ENCODE results near the gene B4GALT2.

B4GALT2 gene

GRCh38 chr1:44029260-44029910 lies 50.4 kb downstream of the B4GALT2 start:
- peak overlapping the region; percentile 90 for H3K27ac Mint-ChIP-seq
- no peaks in the 10 kb centered on the region for H3K27me3 Mint-ChIP-seq
- DNase-seq: no peak
- H3K4me1 Mint-ChIP-seq: peaks cover 16% of the 10 kb centered on the region
- ATAC-seq: peak; percentile 57
- H3K9me3 Mint-ChIP-seq: no peaks in the 10 kb centered on the region
- H3K4me3 Mint-ChIP-seq: peak overlapping the region; percentile 88
- H3K36me3 Mint-ChIP-seq (ENCODE audit: low read depth): peaks cover 2% of the 10 kb centered on the region

- no peaks in the 10 kb centered on the region for H3K27me3 Mint-ChIP-seq
- H3K4me3 Mint-ChIP-seq: peak overlapping the region; percentile 88
- ATAC-seq (peak; percentile 77), DNase-seq (peak; percentile 89)
- H3K27ac Mint-ChIP-seq: peak overlapping the region; percentile 90
- peaks cover 16% of the 10 kb centered on the region for H3K4me1 Mint-ChIP-seq
- no peaks in the 10 kb centered on the region for H3K9me3 Mint-ChIP-seq
- H3K36me3 Mint-ChIP-seq (ENCODE audit: low read depth): peaks cover under 1% of the 10 kb centered on the region
These were observed 51.0 kb downstream of the B4GALT2 start for GRCh38 chr1:44029911-44030604.

GRCh38 chr1:44030605-44031251 lies 51.7 kb downstream of the B4GALT2 start:
- Mint-ChIP-seq H3K9me3 (no peaks in the 10 kb centered on the region), H3K27ac (peak overlapping the region; percentile 76), H3K4me3 (peak overlapping the region; percentile 85), H3K4me1 (peaks cover 16% of the 10 kb centered on the region), H3K27me3 (no peaks in the 10 kb centered on the region), H3K36me3 (ENCODE audit: low read depth) (no peaks in the 10 kb centered on the region)
- DNase-seq: peak; percentile 55
- ATAC-seq: peak; percentile 41

- Mint-ChIP-seq H3K27me3 (no peaks in the 10 kb centered on the region), H3K9me3 (no peaks in the 10 kb centered on the region), H3K4me3 (peak within 1 kb of the TSS; percentile 85), H3K27ac (peak within 1 kb of the TSS; percentile 76), H3K36me3 (ENCODE audit: low read depth) (no peaks in the 10 kb centered on the region), H3K4me1 (peaks cover 16% of the 10 kb centered on the region)
- ATAC-seq: peak; percentile 3
- peak; percentile 45 for DNase-seq
These were observed 52.5 kb downstream of the B4GALT2 start, which contains the start of gene SLC6A9 for GRCh38 chr1:44031252-44032169. TSS of gene SLC6A9 (minus strand) at chr1:44031462. CDS start at chr1:44024277, 7,185 bp downstream.

DNA sequence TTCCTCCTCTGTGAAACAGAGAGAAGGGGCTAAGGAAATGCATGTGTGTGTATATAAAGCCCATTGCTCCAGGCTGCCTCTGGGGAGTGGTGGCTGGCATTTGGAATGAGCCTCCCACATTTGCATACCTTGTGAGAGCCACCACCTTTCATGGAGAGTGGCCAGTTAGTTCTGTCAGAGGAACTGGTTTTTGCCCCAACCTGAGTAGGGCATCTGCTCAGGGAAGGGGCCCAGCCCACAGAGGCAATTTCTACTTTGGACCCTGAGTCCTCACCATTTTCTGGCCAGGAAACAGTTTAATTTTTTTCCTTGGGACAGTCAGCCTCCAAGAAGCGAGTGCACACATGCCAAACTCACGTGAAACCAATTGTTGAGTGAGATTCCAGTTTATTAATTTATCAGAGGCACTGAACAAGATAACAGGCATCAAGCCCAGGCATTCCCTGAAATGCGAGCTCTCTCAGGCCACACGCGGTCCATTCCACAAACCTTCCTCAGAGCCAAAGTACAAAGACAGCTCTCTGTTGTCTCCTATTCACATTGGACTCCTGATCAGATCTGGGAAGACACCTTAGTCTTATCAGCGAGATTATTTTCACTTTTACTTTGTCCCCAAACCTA lies 53.3 kb downstream of the B4GALT2 start:
- DNase-seq: no peak
- Mint-ChIP-seq H3K27me3 (no peaks in the 10 kb centered on the region), H3K4me1 (peaks cover 16% of the 10 kb centered on the region), H3K27ac (no peak overlapping the region), H3K9me3 (no peaks in the 10 kb centered on the region), H3K36me3 (ENCODE audit: low read depth) (no peaks in the 10 kb centered on the region), H3K4me3 (peak overlapping the region; percentile 85)
- no peak for ATAC-seq

DNA sequence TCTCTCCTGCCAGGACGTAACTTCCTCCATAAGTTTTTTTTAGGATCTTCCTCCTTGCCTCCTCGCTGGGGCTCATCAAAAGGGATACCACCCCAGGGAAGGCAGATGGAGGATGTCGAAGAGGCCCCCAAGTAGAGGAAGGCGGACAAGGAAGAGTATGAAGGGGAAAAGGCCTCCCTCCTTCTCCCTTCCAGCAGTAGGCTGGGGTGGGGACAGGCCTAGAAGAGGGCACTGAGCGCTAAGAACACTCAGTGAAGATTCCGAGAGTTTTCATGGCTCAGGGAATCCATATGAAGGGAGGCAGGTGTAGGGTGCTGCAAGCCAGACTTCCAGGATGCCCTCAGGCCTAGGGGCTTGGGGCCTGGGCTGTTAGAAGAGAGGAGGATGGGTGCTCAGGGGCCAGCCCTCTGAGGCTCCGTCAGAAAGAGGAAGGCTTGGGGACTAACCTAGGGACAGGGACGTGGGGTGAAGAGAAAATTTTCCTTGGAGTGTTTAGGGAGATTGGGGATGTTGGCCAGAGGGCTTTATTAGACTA lies 54.1 kb downstream of the B4GALT2 start:
- peaks cover 16% of the 10 kb centered on the region for H3K4me1 Mint-ChIP-seq
- H3K9me3 Mint-ChIP-seq: no peaks in the 10 kb centered on the region
- ATAC-seq (no peak), DNase-seq (no peak)
- no peaks in the 10 kb centered on the region for H3K36me3 Mint-ChIP-seq (ENCODE audit: low read depth)
- H3K27ac Mint-ChIP-seq: no peak overlapping the region
- H3K4me3 Mint-ChIP-seq: no peak overlapping the region
- no peaks in the 10 kb centered on the region for H3K27me3 Mint-ChIP-seq

- Mint-ChIP-seq H3K27ac (no peak overlapping the region), H3K9me3 (no peaks in the 10 kb centered on the region), H3K27me3 (no peaks in the 10 kb centered on the region), H3K36me3 (ENCODE audit: low read depth) (no peaks in the 10 kb centered on the region), H3K4me3 (no peak overlapping the region), H3K4me1 (peaks cover 13% of the 10 kb centered on the region)
- DNase-seq: no peak
- ATAC-seq: no peak
These were observed 54.7 kb downstream of the B4GALT2 start for GRCh38 chr1:44033756-44034155.

- Mint-ChIP-seq H3K36me3 (ENCODE audit: low read depth) (no peaks in the 10 kb centered on the region), H3K4me1 (peaks cover 6% of the 10 kb centered on the region), H3K27me3 (no peaks in the 10 kb centered on the region), H3K9me3 (no peaks in the 10 kb centered on the region), H3K27ac (no peak overlapping the region), H3K4me3 (no peak overlapping the region)
- no peak for ATAC-seq
- DNase-seq: no peak
These were observed 55.4 kb downstream of the B4GALT2 start for GRCh38 chr1:44034423-44034822.

- Mint-ChIP-seq H3K9me3 (no peaks in the 10 kb centered on the region), H3K36me3 (ENCODE audit: low read depth) (no peaks in the 10 kb centered on the region), H3K4me1 (peaks cover 2% of the 10 kb centered on the region), H3K27ac (no peak overlapping the region), H3K27me3 (no peaks in the 10 kb centered on the region), H3K4me3 (no peak overlapping the region)
- no peak for DNase-seq
- ATAC-seq: no peak
These were observed 56.1 kb downstream of the B4GALT2 start for GRCh38 chr1:44034976-44035716.

DNA sequence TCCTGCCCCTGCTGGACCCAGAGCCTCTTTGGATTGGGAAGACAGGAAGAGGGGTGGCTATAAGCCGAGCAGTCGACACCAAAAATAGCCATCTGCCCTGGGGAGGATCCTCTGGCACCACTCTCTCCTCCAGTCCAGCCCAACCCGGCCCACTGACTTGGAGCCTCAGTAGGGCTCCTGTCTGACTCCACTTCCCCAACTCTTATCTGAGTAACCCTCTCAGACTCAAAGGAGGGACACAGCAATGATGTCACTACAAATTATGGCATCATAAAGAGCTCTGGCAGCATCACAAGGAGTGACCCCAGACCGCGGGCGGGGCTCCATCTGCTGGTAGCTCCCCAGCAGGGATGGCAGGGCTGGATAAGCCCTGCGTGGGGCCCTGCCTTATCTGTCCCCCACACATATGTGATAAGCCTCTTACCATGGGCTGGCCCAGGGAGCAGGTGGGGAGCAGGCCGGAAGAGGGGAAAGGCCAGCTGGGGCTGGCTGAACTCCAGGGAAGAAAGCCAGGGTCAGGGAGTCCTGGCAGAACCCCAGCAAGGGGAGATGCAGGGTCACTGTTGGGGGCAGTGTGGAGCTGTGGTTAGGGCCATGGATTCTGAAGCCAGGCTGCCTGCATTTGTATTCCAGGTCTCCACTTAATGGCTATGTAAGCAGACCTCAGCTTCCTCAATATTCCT lies 56.9 kb downstream of the B4GALT2 start:
- H3K9me3 Mint-ChIP-seq: no peaks in the 10 kb centered on the region
- H3K27me3 Mint-ChIP-seq: no peaks in the 10 kb centered on the region
- DNase-seq (no peak), ATAC-seq (peak; percentile 17)
- peaks cover 2% of the 10 kb centered on the region for H3K4me1 Mint-ChIP-seq
- no peaks in the 10 kb centered on the region for H3K36me3 Mint-ChIP-seq (ENCODE audit: low read depth)
- H3K4me3 Mint-ChIP-seq: no peak overlapping the region
- H3K27ac Mint-ChIP-seq: no peak overlapping the region

- H3K27ac Mint-ChIP-seq: no peak overlapping the region
- DNase-seq (peak; percentile 70), ATAC-seq (peak; percentile 67)
- no peak overlapping the region for H3K4me3 Mint-ChIP-seq
- H3K9me3 Mint-ChIP-seq: no peaks in the 10 kb centered on the region
- H3K27me3 Mint-ChIP-seq: no peaks in the 10 kb centered on the region
- H3K36me3 Mint-ChIP-seq (ENCODE audit: low read depth): no peaks in the 10 kb centered on the region
- H3K4me1 Mint-ChIP-seq: peaks cover 2% of the 10 kb centered on the region
These were observed 57.6 kb downstream of the B4GALT2 start for GRCh38 chr1:44036409-44037139.

- H3K27me3 Mint-ChIP-seq: no peaks in the 10 kb centered on the region
- no peak overlapping the region for H3K27ac Mint-ChIP-seq
- no peaks in the 10 kb centered on the region for H3K9me3 Mint-ChIP-seq
- DNase-seq (no peak), ATAC-seq (no peak)
- no peaks in the 10 kb centered on the region for H3K4me1 Mint-ChIP-seq
- H3K36me3 Mint-ChIP-seq (ENCODE audit: low read depth): no peaks in the 10 kb centered on the region
- H3K4me3 Mint-ChIP-seq: no peak overlapping the region
These were observed 58.1 kb downstream of the B4GALT2 start for GRCh38 chr1:44037154-44037553.
